ENCODE measurements around the gene PIGBOS1. TPM values are rescaled to one million over a fixed set of nuclear protein-coding genes. Genes with fewer than 3 reads are reported as not detected.

The PIGBOS1 gene
- total and polyA plus RNA-seq, 11 donors: 5.8 to 18.0 (median 8.1) TPM

- Histone ChIP-seq H3K4me3 (peak overlapping the region in 1 of 12 donors; percentile 2), H3K27me3 (no peaks in the 10 kb centered on the region), H3K9me3 (no peaks in the 10 kb centered on the region), H3K27ac (peak overlapping the region in 1 of 12 donors; percentile 66), H3K4me1 (peaks cover 0 to 89% (median 0%) of the 10 kb centered on the region in 12 donors), H3K36me3 (no peaks in the 10 kb centered on the region)
- ATAC-seq: no peak
- intact Hi-C loops (cut with DNase I): no loop called here
- 94 to 97% (median 96%) methylated on average over 2 of the region's 2 CpGs for WGBS, 4 donors
- no peak for DNase-seq
- TF ChIP-seq POLR2A (IDR thresholded peaks at IDR 0.05) (no peak), CTCF (IDR thresholded peaks at IDR 0.05) (no peak)
These were observed 39.7 kb downstream of the PIGBOS1 start for GRCh38 chr15:55279100-55279745.

GRCh38 chr15:55277715-55278114, 41.2 kb downstream of the PIGBOS1 start:
- WGBS, 4 donors: 83 to 91% (median 87%) methylated on average over 2 of the region's 2 CpGs
- TF ChIP-seq CTCF (IDR thresholded peaks at IDR 0.05) (no peak), POLR2A (IDR thresholded peaks at IDR 0.05) (no peak)
- peak overlapping the region in 1 of 12 donors; percentile 66 for H3K27ac ChIP-seq
- H3K9me3 ChIP-seq: no peaks in the 10 kb centered on the region
- H3K27me3 ChIP-seq: no peaks in the 10 kb centered on the region
- no peaks in the 10 kb centered on the region for H3K36me3 ChIP-seq
- no peak for DNase-seq
- intact Hi-C loops (cut with DNase I): no loop called here
- no peak for ATAC-seq
- H3K4me3 ChIP-seq: no peak overlapping the region
- peaks cover 0 to 73% (median 0%) of the 10 kb centered on the region in 12 donors for H3K4me1 ChIP-seq

GRCh38 chr15:55277116-55277564, 41.8 kb downstream of the PIGBOS1 start:
- Histone ChIP-seq H3K9me3 (no peaks in the 10 kb centered on the region), H3K4me1 (peaks cover 0 to 68% (median 0%) of the 10 kb centered on the region in 12 donors), H3K36me3 (no peaks in the 10 kb centered on the region), H3K4me3 (no peak overlapping the region), H3K27ac (peak overlapping the region in 1 of 12 donors; percentile 66), H3K27me3 (no peaks in the 10 kb centered on the region)
- DNase-seq: no peak
- no peak for TF ChIP-seq CTCF (IDR thresholded peaks at IDR 0.05)
- no peak for ATAC-seq
- intact Hi-C loops (cut with DNase I): no loop called here
- 58 to 66% (median 63%) methylated on average over 7 of the region's 7 CpGs for WGBS, 4 donors

- Histone ChIP-seq H3K27me3 (no peaks in the 10 kb centered on the region), H3K36me3 (no peaks in the 10 kb centered on the region), H3K4me1 (peaks cover 0 to 60% (median 0%) of the 10 kb centered on the region in 12 donors), H3K4me3 (no peak overlapping the region), H3K27ac (peak overlapping the region in 1 of 12 donors; percentile 66), H3K9me3 (no peaks in the 10 kb centered on the region)
- WGBS, 4 donors: 93 to 96% (median 95%) methylated on average over 5 of the region's 5 CpGs
- DNase-seq: no peak
- no peak for ATAC-seq
- TF ChIP-seq CTCF (IDR thresholded peaks at IDR 0.05) (no peak), POLR2A (IDR thresholded peaks at IDR 0.05) (no peak)
- intact Hi-C loops (cut with DNase I): no loop called here
These were observed 42.6 kb downstream of the PIGBOS1 start for GRCh38 chr15:55276324-55276723.
